K562 (cell line): ENCODE data around the gene RCC2.
"Not testable (repeated sequence)": the region's sequence is repeated elsewhere in the genome, so short reads cannot be mapped to it uniquely, and the experiment has no call there.

ENCODE experiments used
- BRCA1 ChIP-seq, 2 experiments: fragments of 450-650 bp in 1 of 2; sonication (generic) in 1 of 2; formaldehyde crosslinking in 1 of 2; IDR thresholded peaks; 2 replicates each; pipeline versions ENCODE4 v1.5.0 to v1.6.1; 2017 to 2020; ENCODE audit warnings: mild to moderate bottlenecking in 1 of 2, missing genetic modification reagents in 1 of 2
- CEBPB ChIP-seq: fragments of 450-650 bp; IDR thresholded peaks from 2 replicates; pipeline ENCODE4 v1.6.1; 2016; ENCODE audit warnings: missing genetic modification characterization, missing compliant biosample characterization
- GABPA ChIP-seq: fragments of 200-800 bp; sonication (Bioruptor generic); conservative IDR thresholded peaks from 2 replicates; pipeline ENCODE4 v1.6.1; 2016; ENCODE audit warnings: low read depth, missing genetic modification characterization, missing compliant biosample characterization
- IRF1 ChIP-seq: sonication (generic); formaldehyde crosslinking; IDR thresholded peaks from 2 replicates; pipeline ENCODE4 v1.8.0; 2022; ENCODE audit warnings: missing genetic modification reagents, mild to moderate bottlenecking, borderline replicate concordance
- NFYB ChIP-seq: IDR thresholded peaks from 2 replicates; pipeline ENCODE4 v1.6.1; 2011; ENCODE audit warnings: mild to moderate bottlenecking, moderate library complexity; ENCODE audit not compliant: insufficient read length; ENCODE audit errors: extremely low read depth
- NR1H2 ChIP-seq: sonication (generic); formaldehyde crosslinking; IDR thresholded peaks from 2 replicates; pipeline ENCODE4 v1.4.0; 2020; ENCODE audit warnings: mild to moderate bottlenecking, missing genetic modification reagents
- RFX5 ChIP-seq: IDR thresholded peaks from 2 replicates; pipeline ENCODE4 v1.6.1; 2011; ENCODE audit warnings: low read depth, mild to moderate bottlenecking, improper control_type of control experiment, low read length
- SMAD1 ChIP-seq: fragments of 150-350 bp; IDR thresholded peaks from 2 replicates; pipeline ENCODE4 v1.6.1; 2014; ENCODE audit warnings: low read length, low read depth; ENCODE audit not compliant: partially characterized antibody
- SMARCE1 ChIP-seq: fragments of 450-650 bp; IDR thresholded peaks from 2 replicates; pipeline ENCODE4 v1.7.1; 2016; ENCODE audit warnings: mild to moderate bottlenecking
- ZNF140 ChIP-seq: fragments of 250-450 bp; sonication (Bioruptor Pico); IDR thresholded peaks from 2 replicates; pipeline ENCODE4 v1.8.0; 2021; ENCODE audit warnings: moderate library complexity, mild to moderate bottlenecking, inconsistent platforms
- ZNF224 ChIP-seq: sonication (generic); formaldehyde crosslinking; IDR thresholded peaks from 2 replicates; pipeline ENCODE4 v1.8.0; 2022; ENCODE audit warnings: mild to moderate bottlenecking, missing genetic modification reagents
- ZNF609 ChIP-seq: sonication (generic); formaldehyde crosslinking; IDR thresholded peaks from 2 replicates; pipeline ENCODE4 v1.8.1; 2023; ENCODE audit warnings: missing genetic modification reagents, mild to moderate bottlenecking, borderline replicate concordance
- ZNF639 ChIP-seq, 2 experiments: fragments of 200-800 bp in 1 of 2; sonication (Bioruptor generic) in 1 of 2; sonication (generic) in 1 of 2; formaldehyde crosslinking in 1 of 2; IDR thresholded peaks in 1 of 2; conservative IDR thresholded peaks in 1 of 2; 2 replicates each; pipeline versions ENCODE4 v1.5.0 to v1.6.1; 2016 to 2020; ENCODE audit warnings: missing compliant biosample characterization in 1 of 2, missing genetic modification characterization in 1 of 2, missing genetic modification reagents in 1 of 2

- not testable (repeated sequence) for TF ChIP-seq NR1H2 (CRISPR knock-in tag); ZNF140 (CRISPR knock-in tag); NFYB; RFX5; CEBPB; SMAD1; SMARCE1; IRF1; GABPA (tag); ZNF639 (CRISPR knock-in tag; conservative IDR thresholded peaks at IDR 0.05 in 1 of 2, IDR thresholded peaks at IDR 0.05 in 1 of 2); ZNF609 (CRISPR knock-in tag); ZNF224 (CRISPR knock-in tag); BRCA1 (IDR thresholded peaks at IDR 0.05); BRCA1 (CRISPR knock-in tag; IDR thresholded peaks at IDR 0.05)
Observed at GRCh38 chr1:17407786-17408514, 31.5 kb downstream of the RCC2 start.
